ENCODE data around the gene CTNND2.

Gene CTNND2

GRCh38 chr5:11715461-11716196, 188.6 kb downstream of the CTNND2 start (continued):
- TF ChIP-seq ZNF529 (tag by site-specific recombination; IDR thresholded peaks at IDR 0.05; ENCODE audit: insufficient replicate concordance) (no peak), ZNF777 (tag by site-specific recombination; IDR thresholded peaks at IDR 0.05; ENCODE audit: borderline replicate concordance) (no peak), ZNF707 (tag by site-specific recombination; IDR thresholded peaks at IDR 0.05) (no peak), MYNN (tag by site-specific recombination; IDR thresholded peaks at IDR 0.05; ENCODE audit: borderline replicate concordance) (no peak)

DNA sequence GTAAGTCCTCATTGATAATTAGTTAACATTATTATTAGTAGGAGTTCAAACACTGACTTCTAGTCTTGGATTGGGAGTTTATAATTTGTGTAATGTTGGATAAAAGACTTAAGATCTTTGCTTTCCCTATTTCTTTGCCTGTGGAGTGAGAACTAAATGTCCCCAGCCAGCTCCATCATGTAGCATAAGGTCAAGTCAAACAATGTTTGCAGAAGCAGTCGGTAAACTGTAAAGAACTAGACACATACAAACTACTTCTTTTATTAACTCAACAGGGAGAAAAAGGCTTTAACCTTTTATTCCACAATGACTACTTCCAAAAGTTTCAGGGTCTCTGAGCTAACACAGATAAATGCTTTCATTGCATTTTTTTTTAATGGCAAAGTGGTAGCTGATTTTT, 192.3 kb downstream of the CTNND2 start:
- no peak overlapping the region for H3K27ac ChIP-seq (ENCODE audit: extremely low read depth, low read depth, low read length)
- CTCF ChIA-PET: no interaction called here
- no peaks in the 10 kb centered on the region for H3K36me3 ChIP-seq (ENCODE audit: control insufficient read depth in 2 of 2, insufficient read depth in 1 of 2, low read length in 2 of 2)
- POLR2A ChIA-PET: no interaction called here
- H3K4me3 ChIP-seq (ENCODE audit: low read depth, low read length): no peak overlapping the region
- no peak for TF ChIP-seq ZNF837 (tag by site-specific recombination; IDR thresholded peaks at IDR 0.05)
- no peak for TF ChIP-seq ZNF664 (tag by site-specific recombination; IDR thresholded peaks at IDR 0.05)
- no peak for TF ChIP-seq MZF1 (tag by site-specific recombination; IDR thresholded peaks at IDR 0.05; ENCODE audit: borderline replicate concordance)
- no peak for TF ChIP-seq FEZF1 (tag by site-specific recombination; IDR thresholded peaks at IDR 0.05)
- TF ChIP-seq, protein P1, sequence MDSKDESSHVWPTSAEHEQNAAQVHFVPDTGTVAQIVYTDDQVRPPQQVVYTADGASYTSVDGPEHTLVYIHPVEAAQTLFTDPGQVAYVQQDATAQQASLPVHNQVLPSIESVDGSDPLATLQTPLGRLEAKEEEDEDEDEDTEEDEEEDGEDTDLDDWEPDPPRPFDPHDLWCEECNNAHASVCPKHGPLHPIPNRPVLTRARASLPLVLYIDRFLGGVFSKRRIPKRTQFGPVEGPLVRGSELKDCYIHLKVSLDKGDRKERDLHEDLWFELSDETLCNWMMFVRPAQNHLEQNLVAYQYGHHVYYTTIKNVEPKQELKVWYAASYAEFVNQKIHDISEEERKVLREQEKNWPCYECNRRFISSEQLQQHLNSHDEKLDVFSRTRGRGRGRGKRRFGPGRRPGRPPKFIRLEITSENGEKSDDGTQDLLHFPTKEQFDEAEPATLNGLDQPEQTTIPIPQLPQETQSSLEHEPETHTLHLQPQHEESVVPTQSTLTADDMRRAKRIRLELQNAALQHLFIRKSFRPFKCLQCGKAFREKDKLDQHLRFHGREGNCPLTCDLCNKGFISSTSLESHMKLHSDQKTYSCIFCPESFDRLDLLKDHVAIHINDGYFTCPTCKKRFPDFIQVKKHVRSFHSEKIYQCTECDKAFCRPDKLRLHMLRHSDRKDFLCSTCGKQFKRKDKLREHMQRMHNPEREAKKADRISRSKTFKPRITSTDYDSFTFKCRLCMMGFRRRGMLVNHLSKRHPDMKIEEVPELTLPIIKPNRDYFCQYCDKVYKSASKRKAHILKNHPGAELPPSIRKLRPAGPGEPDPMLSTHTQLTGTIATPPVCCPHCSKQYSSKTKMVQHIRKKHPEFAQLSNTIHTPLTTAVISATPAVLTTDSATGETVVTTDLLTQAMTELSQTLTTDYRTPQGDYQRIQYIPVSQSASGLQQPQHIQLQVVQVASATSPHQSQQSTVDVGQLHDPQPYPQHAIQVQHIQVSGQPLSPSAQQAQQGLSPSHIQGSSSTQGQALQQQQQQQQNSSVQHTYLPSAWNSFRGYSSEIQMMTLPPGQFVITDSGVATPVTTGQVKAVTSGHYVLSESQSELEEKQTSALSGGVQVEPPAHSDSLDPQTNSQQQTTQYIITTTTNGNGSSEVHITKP (tag by site-specific recombination; IDR thresholded peaks at IDR 0.05): no peak
- no peak for TF ChIP-seq ZNF132 (tag by site-specific recombination; IDR thresholded peaks at IDR 0.05; ENCODE audit: borderline replicate concordance)
- no peak for TF ChIP-seq ZNF658 (tag by site-specific recombination; IDR thresholded peaks at IDR 0.05)
- no peak for TF ChIP-seq ZNF184 (tag by site-specific recombination; IDR thresholded peaks at IDR 0.05)
- no peak for TF ChIP-seq KLF8 (tag by site-specific recombination; IDR thresholded peaks at IDR 0.05)
- TF ChIP-seq HOXA7 (CRISPR knock-in tag; IDR thresholded peaks at IDR 0.05; ENCODE audit: borderline replicate concordance): no peak
- TF ChIP-seq ZNF214 (tag by site-specific recombination; IDR thresholded peaks at IDR 0.05; ENCODE audit: borderline replicate concordance): no peak
- no peak for TF ChIP-seq ZNF311 (tag by site-specific recombination; IDR thresholded peaks at IDR 0.05; ENCODE audit: borderline replicate concordance)
- TF ChIP-seq, protein P2, sequence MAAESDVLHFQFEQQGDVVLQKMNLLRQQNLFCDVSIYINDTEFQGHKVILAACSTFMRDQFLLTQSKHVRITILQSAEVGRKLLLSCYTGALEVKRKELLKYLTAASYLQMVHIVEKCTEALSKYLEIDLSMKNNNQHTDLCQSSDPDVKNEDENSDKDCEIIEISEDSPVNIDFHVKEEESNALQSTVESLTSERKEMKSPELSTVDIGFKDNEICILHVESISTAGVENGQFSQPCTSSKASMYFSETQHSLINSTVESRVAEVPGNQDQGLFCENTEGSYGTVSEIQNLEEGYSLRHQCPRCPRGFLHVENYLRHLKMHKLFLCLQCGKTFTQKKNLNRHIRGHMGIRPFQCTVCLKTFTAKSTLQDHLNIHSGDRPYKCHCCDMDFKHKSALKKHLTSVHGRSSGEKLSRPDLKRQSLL (tag by site-specific recombination; IDR thresholded peaks at IDR 0.05): no peak
- TF ChIP-seq ZBTB7A (tag by site-specific recombination; IDR thresholded peaks at IDR 0.05; ENCODE audit: low read depth): no peak
- H3K9me3 ChIP-seq (ENCODE audit: control insufficient read depth, insufficient read depth, low read depth, low read length): no peaks in the 10 kb centered on the region
- no peaks in the 10 kb centered on the region for H3K4me1 ChIP-seq (ENCODE audit: control insufficient read depth, insufficient read depth, low read length)

- H3K4me3 ChIP-seq (ENCODE audit: low read depth, low read length): no peak overlapping the region
- H3K27ac ChIP-seq (ENCODE audit: extremely low read depth, low read depth, low read length): no peak overlapping the region
- H3K9me3 ChIP-seq (ENCODE audit: control insufficient read depth, insufficient read depth, low read depth, low read length): no peaks in the 10 kb centered on the region
- POLR2A ChIA-PET: no interaction called here
- no peaks in the 10 kb centered on the region for H3K4me1 ChIP-seq (ENCODE audit: control insufficient read depth, insufficient read depth, low read length)
- TF ChIP-seq ZNF132 (tag by site-specific recombination; IDR thresholded peaks at IDR 0.05; ENCODE audit: borderline replicate concordance): no peak
- TF ChIP-seq, protein P3, sequence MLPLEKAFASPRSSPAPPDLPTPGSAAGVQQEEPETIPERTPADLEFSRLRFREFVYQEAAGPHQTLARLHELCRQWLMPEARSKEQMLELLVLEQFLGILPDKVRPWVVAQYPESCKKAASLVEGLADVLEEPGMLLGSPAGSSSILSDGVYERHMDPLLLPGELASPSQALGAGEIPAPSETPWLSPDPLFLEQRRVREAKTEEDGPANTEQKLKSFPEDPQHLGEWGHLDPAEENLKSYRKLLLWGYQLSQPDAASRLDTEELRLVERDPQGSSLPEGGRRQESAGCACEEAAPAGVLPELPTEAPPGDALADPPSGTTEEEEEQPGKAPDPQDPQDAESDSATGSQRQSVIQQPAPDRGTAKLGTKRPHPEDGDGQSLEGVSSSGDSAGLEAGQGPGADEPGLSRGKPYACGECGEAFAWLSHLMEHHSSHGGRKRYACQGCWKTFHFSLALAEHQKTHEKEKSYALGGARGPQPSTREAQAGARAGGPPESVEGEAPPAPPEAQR (tag by site-specific recombination; IDR thresholded peaks at IDR 0.05): no peak
- no peak for TF ChIP-seq SCRT2 (tag by site-specific recombination; IDR thresholded peaks at IDR 0.05)
- TF ChIP-seq ZNF473 (tag by site-specific recombination; IDR thresholded peaks at IDR 0.05): no peak
- TF ChIP-seq GLI2 (tag by site-specific recombination; IDR thresholded peaks at IDR 0.05; ENCODE audit: borderline replicate concordance, low read depth): no peak
- TF ChIP-seq, protein P4, sequence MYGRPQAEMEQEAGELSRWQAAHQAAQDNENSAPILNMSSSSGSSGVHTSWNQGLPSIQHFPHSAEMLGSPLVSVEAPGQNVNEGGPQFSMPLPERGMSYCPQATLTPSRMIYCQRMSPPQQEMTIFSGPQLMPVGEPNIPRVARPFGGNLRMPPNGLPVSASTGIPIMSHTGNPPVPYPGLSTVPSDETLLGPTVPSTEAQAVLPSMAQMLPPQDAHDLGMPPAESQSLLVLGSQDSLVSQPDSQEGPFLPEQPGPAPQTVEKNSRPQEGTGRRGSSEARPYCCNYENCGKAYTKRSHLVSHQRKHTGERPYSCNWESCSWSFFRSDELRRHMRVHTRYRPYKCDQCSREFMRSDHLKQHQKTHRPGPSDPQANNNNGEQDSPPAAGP (tag by site-specific recombination; IDR thresholded peaks at IDR 0.05): no peak
- TF ChIP-seq ZNF354C (tag by site-specific recombination; IDR thresholded peaks at IDR 0.05; ENCODE audit: borderline replicate concordance, low read depth): no peak
- TF ChIP-seq SCRT1 (tag by site-specific recombination; IDR thresholded peaks at IDR 0.05; ENCODE audit: borderline replicate concordance): no peak
- no peaks in the 10 kb centered on the region for H3K36me3 ChIP-seq (ENCODE audit: control insufficient read depth in 2 of 2, insufficient read depth in 1 of 2, low read length in 2 of 2)
- CTCF ChIA-PET: interaction anchor here (1.4 kb wide), 1 partner anchor 11 kb away, joined by 7 read pairs; no protein-coding TSS in a partner anchor
These were observed 195.2 kb downstream of the CTNND2 start for GRCh38 chr5:11709021-11709420.
